HEK293 (cell line): ENCODE data around the gene NLGN4X.

Experiments
- CTCF ChIP-seq: fragments of 450-650 bp; formaldehyde crosslinking; IDR thresholded peaks from 2 replicates; pipeline ENCODE4 v1.5.1; 2016; ENCODE audit warnings: missing biosample characterization, missing genetic modification characterization
- EGR2 ChIP-seq: fragments of 450-650 bp; formaldehyde crosslinking; IDR thresholded peaks from 2 replicates; pipeline ENCODE4 v1.5.1; 2016; ENCODE audit warnings: low read depth, missing biosample characterization, missing genetic modification characterization
- HOXC10 ChIP-seq: sonication (generic); formaldehyde crosslinking; IDR thresholded peaks from 2 replicates; pipeline ENCODE4 v1.8.1; 2023; ENCODE audit warnings: mild to moderate bottlenecking, missing genetic modification reagents
- PRDM6 ChIP-seq: fragments of 450-650 bp; formaldehyde crosslinking; IDR thresholded peaks from 2 replicates; pipeline ENCODE4 v1.5.1; 2017; ENCODE audit warnings: missing biosample characterization, missing genetic modification characterization
- RBAK ChIP-seq: fragments of 450-650 bp; formaldehyde crosslinking; IDR thresholded peaks from 2 replicates; pipeline ENCODE4 v1.5.1; 2016; ENCODE audit warnings: missing biosample characterization, missing genetic modification characterization
- REPIN1 ChIP-seq: fragments of 450-650 bp; formaldehyde crosslinking; IDR thresholded peaks from 2 replicates; pipeline ENCODE4 v1.5.1; 2017; ENCODE audit warnings: missing biosample characterization, missing genetic modification characterization, low read depth
- YY1 ChIP-seq: fragments of 450-650 bp; formaldehyde crosslinking; IDR thresholded peaks from 2 replicates; pipeline ENCODE4 v1.5.1; 2018; ENCODE audit warnings: missing biosample characterization, missing genetic modification characterization
- ZBTB10 ChIP-seq: fragments of 450-650 bp; formaldehyde crosslinking; IDR thresholded peaks from 2 replicates; pipeline ENCODE4 v1.5.1; 2016; ENCODE audit warnings: missing biosample characterization, missing genetic modification characterization
- ZBTB11 ChIP-seq: fragments of 450-650 bp; formaldehyde crosslinking; conservative IDR thresholded peaks from 2 replicates; pipeline ENCODE4 v1.5.1; 2016; ENCODE audit warnings: low read depth, missing biosample characterization, missing genetic modification characterization
- ZNF133 ChIP-seq: fragments of 450-650 bp; formaldehyde crosslinking; IDR thresholded peaks from 2 replicates; pipeline ENCODE4 v1.5.1; 2016; ENCODE audit warnings: missing biosample characterization, missing genetic modification characterization
- ZNF433 ChIP-seq: fragments of 450-650 bp; formaldehyde crosslinking; IDR thresholded peaks from 2 replicates; pipeline ENCODE4 v1.5.1; 2016; ENCODE audit warnings: missing biosample characterization, missing genetic modification characterization, low read depth
- ZNF629 ChIP-seq: fragments of 450-650 bp; formaldehyde crosslinking; IDR thresholded peaks from 2 replicates; pipeline ENCODE4 v1.5.1; 2017; ENCODE audit warnings: missing biosample characterization, missing genetic modification characterization
- ZNF639 ChIP-seq: fragments of 450-650 bp; formaldehyde crosslinking; IDR thresholded peaks from 2 replicates; pipeline ENCODE4 v1.5.1; 2016; ENCODE audit warnings: missing biosample characterization, missing genetic modification characterization
- ZNF645 ChIP-seq: fragments of 450-650 bp; formaldehyde crosslinking; IDR thresholded peaks from 2 replicates; pipeline ENCODE4; 2016; ENCODE audit warnings: missing biosample characterization, missing genetic modification characterization

- TF ChIP-seq CTCF (tag by site-specific recombination): no peak
- TF ChIP-seq EGR2: no peak
- TF ChIP-seq PRDM6 (tag by site-specific recombination): no peak
- TF ChIP-seq YY1 (tag by site-specific recombination): no peak
- TF ChIP-seq REPIN1: no peak
- no peak for TF ChIP-seq ZBTB11 (tag by site-specific recombination)
- TF ChIP-seq ZNF629 (tag by site-specific recombination): no peak
- TF ChIP-seq RBAK (tag by site-specific recombination): no peak
- TF ChIP-seq ZNF639 (tag by site-specific recombination): no peak
- TF ChIP-seq ZNF645 (tag by site-specific recombination): no peak
- no peak for TF ChIP-seq ZBTB10 (tag by site-specific recombination)
- TF ChIP-seq HOXC10 (CRISPR knock-in tag): no peak
- no peak for TF ChIP-seq ZNF433 (tag by site-specific recombination)
- TF ChIP-seq ZNF133: no peak
These were observed 69.2 kb downstream of the NLGN4X start for GRCh38 chrX:6159468-6159867.
